Suprapubic skin (tissue), 4 donors: Measurements from ENCODE around the gene STIM2. TPM values are rescaled to one million over a fixed set of nuclear protein-coding genes. Genes with fewer than 3 reads are reported as not detected.

ENCODE experiments used
- DNase-seq, 2 donors: peaks; one replicate each; pipeline ENCODE4 v3.0.0-alpha.2; 2019; ENCODE audit warnings: low spot score in 2 of 2
- H3K27ac ChIP-seq: fragments of 200-600 bp; sonication (generic); one replicate; pipeline ENCODE4 v1.5.1; 2019
- H3K27me3 ChIP-seq: fragments of 200-600 bp; sonication (generic); one replicate; pipeline ENCODE4 v1.5.1; 2019
- H3K36me3 ChIP-seq: fragments of 200-600 bp; sonication (generic); one replicate; pipeline ENCODE4 v1.5.1; 2019
- H3K4me1 ChIP-seq: fragments of 200-600 bp; sonication (generic); one replicate; pipeline ENCODE4 v1.5.1; 2019
- H3K4me3 ChIP-seq: fragments of 200-600 bp; sonication (generic); one replicate; pipeline ENCODE4 v1.5.1; 2019; ENCODE audit warnings: mild to moderate bottlenecking
- H3K9me3 ChIP-seq: fragments of 200-600 bp; sonication (generic); one replicate; pipeline ENCODE4 v1.5.1; 2019
- CTCF ChIP-seq, 2 donors: fragments of 200-600 bp in 1 of 2; fragments of 450-650 bp in 1 of 2; sonication (generic) in 1 of 2; IDR thresholded peaks; one replicate each; pipeline ENCODE4 v1.5.1; 2016 to 2019; ENCODE audit warnings: antibody characterized with exemption in 2 of 2, mild to moderate bottlenecking in 1 of 2, moderate library complexity in 1 of 2
- EP300 ChIP-seq: sonication (generic); formaldehyde crosslinking; IDR thresholded peaks from one replicate; pipeline ENCODE4 v1.6.1; 2017; ENCODE audit warnings: antibody characterized with exemption
- POLR2A ChIP-seq, 2 donors: fragments of 450-650 bp; IDR thresholded peaks; one replicate each; pipeline ENCODE4 v1.6.1; 2017; ENCODE audit warnings: antibody characterized with exemption in 2 of 2, mild to moderate bottlenecking in 2 of 2, moderate library complexity in 2 of 2
- POLR2AphosphoS5 ChIP-seq, 3 donors: sonication (generic); formaldehyde crosslinking; IDR thresholded peaks; one replicate each; pipeline ENCODE4 v1.6.1; 2017; ENCODE audit warnings: antibody characterized with exemption in 3 of 3
- WGBS: methylation state at CpG from one replicate; pipeline ENCODE4 v1.1.5; 2018; 5-methylcytosine and 5-hydroxymethylcytosine counted together
- total RNA-seq, 4 donors: library from RNA; depleted of rRNA; stranded (reverse); fragments of >200 nt; gene quantifications; one replicate each; pipeline ENCODE4 v1.1.0, GENCODE V29; 2016

STIM2 gene
- total RNA-seq, 4 donors from 2014 or later, result 20.2 to 37.3 (median 27.5) TPM

- Histone ChIP-seq H3K9me3 (no peaks in the 10 kb centered on the region), H3K36me3 (no peaks in the 10 kb centered on the region), H3K27ac (no peak overlapping the region), H3K4me1 (peaks cover 13% of the 10 kb centered on the region), H3K27me3 (no peaks in the 10 kb centered on the region), H3K4me3 (no peak overlapping the region)
- TF ChIP-seq POLR2A (IDR thresholded peaks at IDR 0.05) (no peak), POLR2AphosphoS5 (IDR thresholded peaks at IDR 0.05) (no peak), EP300 (no peak), CTCF (IDR thresholded peaks at IDR 0.05) (no peak)
- DNase-seq, result no peak
- whole genome bisulfite sequencing, result 80% methylated on average over 2 of the region's 2 CpGs
These were observed 40.1 kb downstream of the STIM2 start for GRCh38 chr4:26900765-26901164.

- Histone ChIP-seq H3K9me3 (no peaks in the 10 kb centered on the region), H3K27me3 (no peaks in the 10 kb centered on the region), H3K4me1 (peaks cover 35% of the 10 kb centered on the region), H3K27ac (no peak overlapping the region), H3K4me3 (no peak overlapping the region), H3K36me3 (no peaks in the 10 kb centered on the region)
- DNase-seq, result no peak
- no peak for TF ChIP-seq POLR2AphosphoS5 (IDR thresholded peaks at IDR 0.05)
- TF ChIP-seq EP300, result no peak
- no peak for TF ChIP-seq POLR2A (IDR thresholded peaks at IDR 0.05)
- 60% methylated on average over 2 of the region's 2 CpGs for WGBS
These were observed 44.5 kb downstream of the STIM2 start for GRCh38 chr4:26905172-26905571.

DNA sequence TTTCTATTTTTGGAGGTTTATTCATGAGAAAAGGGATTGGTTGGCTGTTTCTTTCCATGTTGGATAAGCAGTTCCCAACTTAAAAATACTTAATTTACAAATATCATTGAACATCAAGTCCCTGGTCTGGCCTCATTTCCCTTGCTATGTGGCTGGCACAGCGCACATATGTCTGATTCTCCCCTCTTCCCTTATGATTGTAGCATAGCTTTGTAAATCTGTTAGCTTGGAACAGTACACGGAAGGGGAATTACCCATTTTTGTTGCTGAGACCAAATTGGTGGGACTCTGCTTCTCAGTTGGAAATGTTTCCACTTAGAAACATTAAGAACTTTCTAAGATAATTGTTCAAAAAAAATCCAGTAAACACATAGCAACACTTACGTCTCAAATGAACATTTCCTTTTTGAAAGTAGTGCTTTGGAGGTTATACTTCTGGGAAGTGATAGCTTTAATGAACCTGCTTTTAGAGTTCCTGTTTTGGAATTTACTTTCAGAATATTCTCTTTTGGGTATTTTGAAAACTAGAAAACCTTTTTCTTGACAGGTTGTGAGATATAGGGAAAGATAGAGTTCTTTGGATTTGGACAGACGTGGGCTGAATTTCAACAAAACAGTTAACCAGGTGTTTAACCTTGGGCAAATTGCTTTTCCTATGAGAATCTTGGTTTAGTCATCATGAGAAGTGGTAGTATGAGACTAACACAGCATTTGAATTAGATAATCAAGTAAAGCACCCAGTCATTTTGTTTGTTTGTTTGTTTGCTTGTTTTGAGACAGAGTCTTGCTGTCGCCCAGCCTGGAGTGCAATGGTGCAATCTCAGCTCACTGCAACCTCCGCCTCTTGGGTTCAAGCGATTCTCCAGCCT, 47.3 kb downstream of the STIM2 start:
- no peak for DNase-seq
- H3K4me1 ChIP-seq, result peaks cover 41% of the 10 kb centered on the region
- peak overlapping the region; percentile 32 for H3K27ac ChIP-seq
- no peaks in the 10 kb centered on the region for H3K9me3 ChIP-seq
- TF ChIP-seq EP300 (no peak), CTCF (IDR thresholded peaks at IDR 0.05) (no peak), POLR2A (IDR thresholded peaks at IDR 0.05) (no peak), POLR2AphosphoS5 (IDR thresholded peaks at IDR 0.05) (no peak)
- H3K27me3 ChIP-seq, result no peaks in the 10 kb centered on the region
- WGBS, result 59% methylated on average over 7 of the region's 7 CpGs
- H3K36me3 ChIP-seq, result no peaks in the 10 kb centered on the region
- no peak overlapping the region for H3K4me3 ChIP-seq

GRCh38 chr4:26909369-26909768, 48.7 kb downstream of the STIM2 start:
- no peak overlapping the region for H3K27ac ChIP-seq
- no peaks in the 10 kb centered on the region for H3K9me3 ChIP-seq
- no peak overlapping the region for H3K4me3 ChIP-seq
- no peak for DNase-seq
- TF ChIP-seq POLR2AphosphoS5 (IDR thresholded peaks at IDR 0.05) (no peak), CTCF (IDR thresholded peaks at IDR 0.05) (no peak), EP300 (no peak), POLR2A (IDR thresholded peaks at IDR 0.05) (no peak)
- 79% methylated on average over 5 of the region's 5 CpGs for WGBS
- no peaks in the 10 kb centered on the region for H3K36me3 ChIP-seq
- H3K27me3 ChIP-seq, result no peaks in the 10 kb centered on the region
- H3K4me1 ChIP-seq, result peaks cover 43% of the 10 kb centered on the region

DNA sequence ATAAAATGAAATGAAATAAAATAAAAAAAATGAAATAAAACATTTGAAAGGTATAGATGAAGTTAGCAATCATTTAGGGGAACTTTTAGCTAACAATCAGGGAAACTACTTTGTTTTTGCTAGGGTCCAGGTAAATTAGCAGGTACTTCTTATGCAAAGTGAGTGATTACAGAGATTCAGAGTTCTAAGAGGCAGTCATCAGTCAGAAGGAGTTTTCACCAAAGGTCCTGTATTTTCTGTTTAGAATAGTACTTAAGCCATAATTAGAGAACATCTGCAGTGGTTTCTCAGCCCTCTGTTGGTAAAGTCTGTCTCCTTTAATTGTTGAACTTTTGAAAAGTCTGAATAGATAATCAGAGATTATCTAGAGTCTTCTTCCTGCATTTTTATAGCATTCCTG, 50.6 kb downstream of the STIM2 start:
- Histone ChIP-seq H3K27me3 (no peaks in the 10 kb centered on the region), H3K4me3 (no peak overlapping the region), H3K4me1 (peaks cover 50% of the 10 kb centered on the region), H3K36me3 (no peaks in the 10 kb centered on the region), H3K9me3 (no peaks in the 10 kb centered on the region), H3K27ac (no peak overlapping the region)
- no peak for TF ChIP-seq POLR2A (IDR thresholded peaks at IDR 0.05)
- no peak for TF ChIP-seq CTCF (IDR thresholded peaks at IDR 0.05)
- TF ChIP-seq EP300, result no peak
- TF ChIP-seq POLR2AphosphoS5 (IDR thresholded peaks at IDR 0.05), result no peak
- no peak for DNase-seq
